Ishikawa (cell line): ENCODE data around the gene ZNF483.

Experiments used
- CEBPB ChIP-seq: IDR thresholded peaks from 2 replicates; pipeline ENCODE4 v1.6.1; 2012
- EP300 ChIP-seq: IDR thresholded peaks from 2 replicates; pipeline ENCODE4 v1.6.1; 2012; ENCODE audit warnings: borderline replicate concordance
- NFIC ChIP-seq: IDR thresholded peaks from 2 replicates; pipeline ENCODE4 v1.6.1; 2012
- RAD21 ChIP-seq: IDR thresholded peaks from 2 replicates; pipeline ENCODE4 v1.6.1; 2012; ENCODE audit warnings: low read depth
- TAF1 ChIP-seq: IDR thresholded peaks from 2 replicates; pipeline ENCODE4 v1.6.1; 2012; ENCODE audit warnings: low read depth, mild to moderate bottlenecking
- TCF12 ChIP-seq: IDR thresholded peaks from 2 replicates; pipeline ENCODE4 v1.6.1; 2012; ENCODE audit warnings: low read depth
- TF ChIP-seq, protein P1 (sequence below): IDR thresholded peaks from 2 replicates; pipeline ENCODE4 v1.6.1; 2012; ENCODE audit warnings: low read depth, mild to moderate bottlenecking

- TF ChIP-seq EP300 (no peak), CEBPB (no peak), RAD21 (no peak), TAF1 (no peak), NFIC (no peak), TCF12 (no peak)
- TF ChIP-seq, protein P1, sequence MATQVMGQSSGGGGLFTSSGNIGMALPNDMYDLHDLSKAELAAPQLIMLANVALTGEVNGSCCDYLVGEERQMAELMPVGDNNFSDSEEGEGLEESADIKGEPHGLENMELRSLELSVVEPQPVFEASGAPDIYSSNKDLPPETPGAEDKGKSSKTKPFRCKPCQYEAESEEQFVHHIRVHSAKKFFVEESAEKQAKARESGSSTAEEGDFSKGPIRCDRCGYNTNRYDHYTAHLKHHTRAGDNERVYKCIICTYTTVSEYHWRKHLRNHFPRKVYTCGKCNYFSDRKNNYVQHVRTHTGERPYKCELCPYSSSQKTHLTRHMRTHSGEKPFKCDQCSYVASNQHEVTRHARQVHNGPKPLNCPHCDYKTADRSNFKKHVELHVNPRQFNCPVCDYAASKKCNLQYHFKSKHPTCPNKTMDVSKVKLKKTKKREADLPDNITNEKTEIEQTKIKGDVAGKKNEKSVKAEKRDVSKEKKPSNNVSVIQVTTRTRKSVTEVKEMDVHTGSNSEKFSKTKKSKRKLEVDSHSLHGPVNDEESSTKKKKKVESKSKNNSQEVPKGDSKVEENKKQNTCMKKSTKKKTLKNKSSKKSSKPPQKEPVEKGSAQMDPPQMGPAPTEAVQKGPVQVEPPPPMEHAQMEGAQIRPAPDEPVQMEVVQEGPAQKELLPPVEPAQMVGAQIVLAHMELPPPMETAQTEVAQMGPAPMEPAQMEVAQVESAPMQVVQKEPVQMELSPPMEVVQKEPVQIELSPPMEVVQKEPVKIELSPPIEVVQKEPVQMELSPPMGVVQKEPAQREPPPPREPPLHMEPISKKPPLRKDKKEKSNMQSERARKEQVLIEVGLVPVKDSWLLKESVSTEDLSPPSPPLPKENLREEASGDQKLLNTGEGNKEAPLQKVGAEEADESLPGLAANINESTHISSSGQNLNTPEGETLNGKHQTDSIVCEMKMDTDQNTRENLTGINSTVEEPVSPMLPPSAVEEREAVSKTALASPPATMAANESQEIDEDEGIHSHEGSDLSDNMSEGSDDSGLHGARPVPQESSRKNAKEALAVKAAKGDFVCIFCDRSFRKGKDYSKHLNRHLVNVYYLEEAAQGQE = no peak
Observed at GRCh38 chr9:111527347-111527746, 2.4 kb downstream of the ZNF483 start.
